HepG2 (cell line): ENCODE results near the gene SDC4. TPM values are rescaled to one million over a fixed set of nuclear protein-coding genes. Genes with fewer than 3 reads are reported as not detected.
A peak's percentile ranks its signal among the peaks of the same experiment; 100 is the strongest.

Experiments used
- ETV5 ChIP-seq: IDR thresholded peaks from 2 replicates; pipeline ENCODE4 v1.6.1; 2018; ENCODE audit warnings: missing biosample characterization, missing genetic modification reagents, inconsistent platforms, borderline replicate concordance
- GABPA ChIP-seq, 2 experiments: IDR thresholded peaks; 2 replicates each; pipeline ENCODE4 v1.6.1; 2011 to 2016; ENCODE audit warnings: low read depth in 2 of 2, low read length in 1 of 2, missing biosample characterization in 1 of 2, missing genetic modification characterization in 1 of 2
- HMG20B ChIP-seq: conservative IDR thresholded peaks from 2 replicates; pipeline ENCODE4 v1.6.1; 2016; ENCODE audit warnings: missing genetic modification reagents, missing compliant biosample characterization
- KLF16 ChIP-seq, 2 experiments: sonication (generic) in 1 of 2; formaldehyde crosslinking in 1 of 2; IDR thresholded peaks; 2 replicates each; pipeline versions ENCODE4 v1.6.1 to v1.8.0; 2016 to 2023; ENCODE audit warnings: missing genetic modification reagents in 2 of 2, missing compliant biosample characterization in 1 of 2
- MAZ ChIP-seq, 2 experiments: sonication (generic) in 1 of 2; formaldehyde crosslinking in 1 of 2; IDR thresholded peaks; 2 replicates each; pipeline versions ENCODE4 v1.5.0 to v1.6.1; 2012 to 2020; ENCODE audit warnings: low read depth in 2 of 2, mild to moderate bottlenecking in 2 of 2, borderline replicate concordance in 1 of 2, improper control_type of control experiment in 1 of 2, low read length in 1 of 2, missing genetic modification reagents in 1 of 2, moderate library complexity in 1 of 2
- MIER3 ChIP-seq: IDR thresholded peaks from 2 replicates; pipeline ENCODE4 v1.6.1; 2016; ENCODE audit warnings: missing compliant biosample characterization, borderline replicate concordance
- PHF20 ChIP-seq: sonication (generic); formaldehyde crosslinking; IDR thresholded peaks from 2 replicates; pipeline ENCODE4 v1.5.0; 2020; ENCODE audit warnings: mild to moderate bottlenecking, missing genetic modification reagents
- U2AF1 ChIP-seq: fragments of 200-400 bp; formaldehyde crosslinking; optimal IDR thresholded peaks from 2 replicates; pipeline ENCODE3; 2017; ENCODE audit warnings: mild to moderate bottlenecking, low read depth, low read length
- ZNF543 ChIP-seq: sonication (generic); formaldehyde crosslinking; IDR thresholded peaks from 2 replicates; pipeline ENCODE4 v1.4.0; 2020; ENCODE audit warnings: mild to moderate bottlenecking, missing genetic modification reagents
- ZNF614 ChIP-seq: IDR thresholded peaks from 2 replicates; pipeline ENCODE4 v1.6.1; 2018; ENCODE audit warnings: missing biosample characterization, missing genetic modification reagents, inconsistent platforms, borderline replicate concordance
- ZNF678 ChIP-seq: sonication (generic); formaldehyde crosslinking; IDR thresholded peaks from 2 replicates; pipeline ENCODE4 v1.4.0; 2020; ENCODE audit warnings: mild to moderate bottlenecking, missing genetic modification reagents
- ZNF782 ChIP-seq: sonication (generic); formaldehyde crosslinking; IDR thresholded peaks from 2 replicates; pipeline ENCODE4 v1.4.0; 2020; ENCODE audit warnings: missing genetic modification reagents, mild to moderate bottlenecking, borderline replicate concordance
- polyA plus RNA-seq, 8 experiments: library from polyadenylated mRNA; depleted of rRNA in 3 of 8; stranded (reverse) in 7 of 8; unstranded in 1 of 8; fragments of >200 nt; fragmentation: Illumina TruSeq in 4 of 8; extraction: Trizol in 4 of 8; gene quantifications; 2 replicates each; pipeline versions ENCODE4 v1.2.1 to v1.2.3, GENCODE V29; 2011 to 2016; ENCODE audit warnings: low read depth in 4 of 8, missing spikeins in 1 of 8, mixed read lengths in 1 of 8; ENCODE audit not compliant: insufficient read depth in 1 of 8
- total RNA-seq, 5 experiments: library from RNA; depleted of rRNA; stranded (reverse); fragments of >200 nt; fragmentation: Illumina TruSeq; extraction: Trizol; gene quantifications; 2 replicates each; pipeline ENCODE4 v1.2.3, GENCODE V29; 2016; ENCODE audit warnings: low read depth in 1 of 5
- TF ChIP-seq, protein P1 (sequence below): sonication (generic); formaldehyde crosslinking; IDR thresholded peaks from 2 replicates; pipeline ENCODE4 v1.4.0; 2020; ENCODE audit warnings: missing genetic modification reagents, borderline replicate concordance
- TF ChIP-seq, protein P2 (sequence below): sonication (generic); formaldehyde crosslinking; conservative IDR thresholded peaks from 2 replicates; pipeline ENCODE4 v1.4.0; 2020; ENCODE audit warnings: mild to moderate bottlenecking, missing genetic modification reagents, moderate library complexity
- TF ChIP-seq, protein P3 (sequence below): sonication (generic); formaldehyde crosslinking; IDR thresholded peaks from 2 replicates; pipeline ENCODE4 v1.4.0; 2020; ENCODE audit warnings: missing genetic modification reagents
- TF ChIP-seq, protein P4 (sequence below): sonication (generic); formaldehyde crosslinking; IDR thresholded peaks from 2 replicates; pipeline ENCODE4 v1.4.0; 2020; ENCODE audit warnings: missing genetic modification reagents, borderline replicate concordance

SDC4 gene
- total and polyA plus RNA-seq, 2 of the 13 experiments (the other 11 are each of a cell fraction or from before 2014, with no cell fraction given) = 49.0 to 65.1 TPM

DNA sequence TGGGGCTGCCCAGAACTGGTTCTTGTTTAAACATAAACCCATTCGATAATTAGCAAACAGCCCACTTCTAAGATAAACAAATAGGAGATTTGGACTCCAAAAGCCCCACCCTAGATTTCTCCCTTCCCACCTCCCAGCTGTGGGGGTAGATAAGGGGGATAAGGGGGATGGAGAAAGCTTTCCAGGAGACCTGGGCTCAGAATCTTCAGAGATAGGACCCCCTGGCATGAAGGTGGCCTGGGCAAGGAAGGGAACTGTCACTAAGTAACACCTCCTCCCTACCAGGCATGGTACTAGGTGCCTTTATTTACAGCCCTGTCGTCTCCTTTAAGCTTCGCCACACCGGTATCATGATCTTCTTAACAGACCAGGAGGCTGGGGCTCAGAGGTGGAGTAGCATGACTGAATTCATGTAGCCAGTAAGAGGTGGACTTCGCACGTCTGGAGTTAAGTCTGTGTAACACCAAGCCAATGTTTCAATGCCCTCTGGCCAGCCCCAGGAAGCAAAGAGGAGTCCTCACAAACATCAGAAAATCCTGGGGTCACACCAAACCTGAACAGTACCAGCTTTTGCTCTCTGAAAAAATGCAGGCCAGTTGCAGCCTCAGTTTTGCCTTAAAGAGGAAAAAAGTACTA lies 4.6 kb downstream of the SDC4 start (continued):
- TF ChIP-seq, protein P1, sequence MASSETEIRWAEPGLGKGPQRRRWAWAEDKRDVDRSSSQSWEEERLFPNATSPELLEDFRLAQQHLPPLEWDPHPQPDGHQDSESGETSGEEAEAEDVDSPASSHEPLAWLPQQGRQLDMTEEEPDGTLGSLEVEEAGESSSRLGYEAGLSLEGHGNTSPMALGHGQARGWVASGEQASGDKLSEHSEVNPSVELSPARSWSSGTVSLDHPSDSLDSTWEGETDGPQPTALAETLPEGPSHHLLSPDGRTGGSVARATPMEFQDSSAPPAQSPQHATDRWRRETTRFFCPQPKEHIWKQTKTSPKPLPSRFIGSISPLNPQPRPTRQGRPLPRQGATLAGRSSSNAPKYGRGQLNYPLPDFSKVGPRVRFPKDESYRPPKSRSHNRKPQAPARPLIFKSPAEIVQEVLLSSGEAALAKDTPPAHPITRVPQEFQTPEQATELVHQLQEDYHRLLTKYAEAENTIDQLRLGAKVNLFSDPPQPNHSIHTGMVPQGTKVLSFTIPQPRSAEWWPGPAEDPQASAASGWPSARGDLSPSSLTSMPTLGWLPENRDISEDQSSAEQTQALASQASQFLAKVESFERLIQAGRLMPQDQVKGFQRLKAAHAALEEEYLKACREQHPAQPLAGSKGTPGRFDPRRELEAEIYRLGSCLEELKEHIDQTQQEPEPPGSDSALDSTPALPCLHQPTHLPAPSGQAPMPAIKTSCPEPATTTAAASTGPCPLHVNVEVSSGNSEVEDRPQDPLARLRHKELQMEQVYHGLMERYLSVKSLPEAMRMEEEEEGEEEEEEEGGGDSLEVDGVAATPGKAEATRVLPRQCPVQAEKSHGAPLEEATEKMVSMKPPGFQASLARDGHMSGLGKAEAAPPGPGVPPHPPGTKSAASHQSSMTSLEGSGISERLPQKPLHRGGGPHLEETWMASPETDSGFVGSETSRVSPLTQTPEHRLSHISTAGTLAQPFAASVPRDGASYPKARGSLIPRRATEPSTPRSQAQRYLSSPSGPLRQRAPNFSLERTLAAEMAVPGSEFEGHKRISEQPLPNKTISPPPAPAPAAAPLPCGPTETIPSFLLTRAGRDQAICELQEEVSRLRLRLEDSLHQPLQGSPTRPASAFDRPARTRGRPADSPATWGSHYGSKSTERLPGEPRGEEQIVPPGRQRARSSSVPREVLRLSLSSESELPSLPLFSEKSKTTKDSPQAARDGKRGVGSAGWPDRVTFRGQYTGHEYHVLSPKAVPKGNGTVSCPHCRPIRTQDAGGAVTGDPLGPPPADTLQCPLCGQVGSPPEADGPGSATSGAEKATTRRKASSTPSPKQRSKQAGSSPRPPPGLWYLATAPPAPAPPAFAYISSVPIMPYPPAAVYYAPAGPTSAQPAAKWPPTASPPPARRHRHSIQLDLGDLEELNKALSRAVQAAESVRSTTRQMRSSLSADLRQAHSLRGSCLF (CRISPR knock-in tag) = no peak
- TF ChIP-seq PHF20 (CRISPR knock-in tag) (no peak), ZNF543 (CRISPR knock-in tag) (peak; percentile 87; the same call in 1 of the 2 replicates), MAZ (IDR thresholded peaks at IDR 0.05; ENCODE audit: borderline replicate concordance, low read depth, low read length) (0 out of 2 replicates have a peak, but pooled peaks have one; percentile 32), MAZ (CRISPR knock-in tag; IDR thresholded peaks at IDR 0.05; ENCODE audit: low read depth) (no peak; the same call in 1 of the 2 replicates), HMG20B (CRISPR knock-in tag) (peak; percentile 32; the same call in 1 of the 2 replicates), U2AF1 (peak; percentile 0), ETV5 (CRISPR knock-in tag) (0 out of 2 replicates have a peak, but pooled peaks have one; percentile 11), ZNF678 (CRISPR knock-in tag) (no peak), KLF16 (CRISPR knock-in tag; IDR thresholded peaks at IDR 0.05) (peak in 1 of 2 experiments; percentile 12; a peak in 1 of 4 replicates), GABPA (IDR thresholded peaks at IDR 0.05; ENCODE audit: low read depth, low read length) (no peak), GABPA (CRISPR knock-in tag; IDR thresholded peaks at IDR 0.05; ENCODE audit: low read depth) (peak; percentile 49), ZNF782 (CRISPR knock-in tag) (peak; percentile 71; the same call in 1 of the 2 replicates), ZNF614 (0 out of 2 replicates have a peak, but pooled peaks have one; percentile 3), MIER3 (no peak)
- TF ChIP-seq, protein P2, sequence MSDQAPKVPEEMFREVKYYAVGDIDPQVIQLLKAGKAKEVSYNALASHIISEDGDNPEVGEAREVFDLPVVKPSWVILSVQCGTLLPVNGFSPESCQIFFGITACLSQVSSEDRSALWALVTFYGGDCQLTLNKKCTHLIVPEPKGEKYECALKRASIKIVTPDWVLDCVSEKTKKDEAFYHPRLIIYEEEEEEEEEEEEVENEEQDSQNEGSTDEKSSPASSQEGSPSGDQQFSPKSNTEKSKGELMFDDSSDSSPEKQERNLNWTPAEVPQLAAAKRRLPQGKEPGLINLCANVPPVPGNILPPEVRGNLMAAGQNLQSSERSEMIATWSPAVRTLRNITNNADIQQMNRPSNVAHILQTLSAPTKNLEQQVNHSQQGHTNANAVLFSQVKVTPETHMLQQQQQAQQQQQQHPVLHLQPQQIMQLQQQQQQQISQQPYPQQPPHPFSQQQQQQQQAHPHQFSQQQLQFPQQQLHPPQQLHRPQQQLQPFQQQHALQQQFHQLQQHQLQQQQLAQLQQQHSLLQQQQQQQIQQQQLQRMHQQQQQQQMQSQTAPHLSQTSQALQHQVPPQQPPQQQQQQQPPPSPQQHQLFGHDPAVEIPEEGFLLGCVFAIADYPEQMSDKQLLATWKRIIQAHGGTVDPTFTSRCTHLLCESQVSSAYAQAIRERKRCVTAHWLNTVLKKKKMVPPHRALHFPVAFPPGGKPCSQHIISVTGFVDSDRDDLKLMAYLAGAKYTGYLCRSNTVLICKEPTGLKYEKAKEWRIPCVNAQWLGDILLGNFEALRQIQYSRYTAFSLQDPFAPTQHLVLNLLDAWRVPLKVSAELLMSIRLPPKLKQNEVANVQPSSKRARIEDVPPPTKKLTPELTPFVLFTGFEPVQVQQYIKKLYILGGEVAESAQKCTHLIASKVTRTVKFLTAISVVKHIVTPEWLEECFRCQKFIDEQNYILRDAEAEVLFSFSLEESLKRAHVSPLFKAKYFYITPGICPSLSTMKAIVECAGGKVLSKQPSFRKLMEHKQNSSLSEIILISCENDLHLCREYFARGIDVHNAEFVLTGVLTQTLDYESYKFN (CRISPR knock-in tag) = peak; percentile 86
- TF ChIP-seq, protein P3, sequence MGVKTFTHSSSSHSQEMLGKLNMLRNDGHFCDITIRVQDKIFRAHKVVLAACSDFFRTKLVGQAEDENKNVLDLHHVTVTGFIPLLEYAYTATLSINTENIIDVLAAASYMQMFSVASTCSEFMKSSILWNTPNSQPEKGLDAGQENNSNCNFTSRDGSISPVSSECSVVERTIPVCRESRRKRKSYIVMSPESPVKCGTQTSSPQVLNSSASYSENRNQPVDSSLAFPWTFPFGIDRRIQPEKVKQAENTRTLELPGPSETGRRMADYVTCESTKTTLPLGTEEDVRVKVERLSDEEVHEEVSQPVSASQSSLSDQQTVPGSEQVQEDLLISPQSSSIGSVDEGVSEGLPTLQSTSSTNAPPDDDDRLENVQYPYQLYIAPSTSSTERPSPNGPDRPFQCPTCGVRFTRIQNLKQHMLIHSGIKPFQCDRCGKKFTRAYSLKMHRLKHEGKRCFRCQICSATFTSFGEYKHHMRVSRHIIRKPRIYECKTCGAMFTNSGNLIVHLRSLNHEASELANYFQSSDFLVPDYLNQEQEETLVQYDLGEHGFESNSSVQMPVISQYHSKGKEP (CRISPR knock-in tag) = no peak
- TF ChIP-seq, protein P4, sequence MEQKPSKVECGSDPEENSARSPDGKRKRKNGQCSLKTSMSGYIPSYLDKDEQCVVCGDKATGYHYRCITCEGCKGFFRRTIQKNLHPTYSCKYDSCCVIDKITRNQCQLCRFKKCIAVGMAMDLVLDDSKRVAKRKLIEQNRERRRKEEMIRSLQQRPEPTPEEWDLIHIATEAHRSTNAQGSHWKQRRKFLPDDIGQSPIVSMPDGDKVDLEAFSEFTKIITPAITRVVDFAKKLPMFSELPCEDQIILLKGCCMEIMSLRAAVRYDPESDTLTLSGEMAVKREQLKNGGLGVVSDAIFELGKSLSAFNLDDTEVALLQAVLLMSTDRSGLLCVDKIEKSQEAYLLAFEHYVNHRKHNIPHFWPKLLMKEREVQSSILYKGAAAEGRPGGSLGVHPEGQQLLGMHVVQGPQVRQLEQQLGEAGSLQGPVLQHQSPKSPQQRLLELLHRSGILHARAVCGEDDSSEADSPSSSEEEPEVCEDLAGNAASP (CRISPR knock-in tag) = no peak
